A673 (cell line): ENCODE data around the gene PCNT. TPM values are rescaled to one million over a fixed set of nuclear protein-coding genes. Genes with fewer than 3 reads are reported as not detected.

Experiments
- BruUV-seq: library from RNA; stranded (reverse); fragments of 400-500 nt; replicated peaks from 2 replicates; lab custom pipeline; 2021; lab: Mats Ljungman, UMichigan
- CTCF ChIA-PET: fragments of 300-600 bp; sonication (Branson Sonifier 250); formaldehyde crosslinking; loops from one replicate; lab custom pipeline; 2022; ENCODE audit warnings: antibody characterized with exemption; lab: Charles Lee
- POLR2A ChIA-PET: fragments of 300-600 bp; sonication (Branson Sonifier 250); formaldehyde crosslinking; loops from one replicate; lab custom pipeline; 2022; ENCODE audit warnings: antibody characterized with exemption; ENCODE audit not compliant: low non-redundant PET; lab: Charles Lee
- DNase-seq: peaks from one replicate; pipeline ENCODE4 v3.0.0-alpha.2; 2015; ENCODE audit warnings: low spot score
- H3K27ac ChIP-seq: fragments of 200-600 bp; sonication (generic); 2 replicates; pipeline ENCODE4 v1.5.1; 2016; ENCODE audit warnings: mixed run types, low read depth, mild to moderate bottlenecking, mixed read lengths, antibody characterized with exemption, low read length; ENCODE audit not compliant: poor library complexity, severe bottlenecking
- H3K27me3 ChIP-seq: fragments of 200-600 bp; sonication (generic); replicated peaks from 2 replicates; pipeline ENCODE4 v1.6.1; 2017; ENCODE audit warnings: mixed run types, low read depth, mild to moderate bottlenecking, mixed read lengths, antibody characterized with exemption, low read length; ENCODE audit not compliant: insufficient read depth, poor library complexity
- H3K36me3 ChIP-seq: fragments of 200-600 bp; sonication (generic); 2 replicates; pipeline ENCODE4 v1.6.1; 2016; ENCODE audit warnings: mixed run types, mild to moderate bottlenecking, mixed read lengths, antibody characterized with exemption, low read length; ENCODE audit not compliant: insufficient read depth, poor library complexity, severe bottlenecking
- H3K4me1 ChIP-seq: fragments of 200-600 bp; sonication (generic); 2 replicates; pipeline ENCODE4 v1.6.1; 2017; ENCODE audit warnings: mixed run types, mild to moderate bottlenecking, mixed read lengths, antibody characterized with exemption, low read length; ENCODE audit not compliant: insufficient read depth, poor library complexity, severe bottlenecking
- H3K4me3 ChIP-seq: fragments of 200-600 bp; sonication (generic); 2 replicates; pipeline ENCODE4 v1.5.1; 2016; ENCODE audit warnings: low read depth, mixed run types, mild to moderate bottlenecking, mixed read lengths, low read length; ENCODE audit not compliant: poor library complexity, severe bottlenecking
- H3K9me3 ChIP-seq: fragments of 200-600 bp; sonication (generic); 2 replicates; pipeline ENCODE4 v1.6.1; 2016; ENCODE audit warnings: mixed run types, low read depth, mild to moderate bottlenecking, mixed read lengths, antibody characterized with exemption, low read length; ENCODE audit not compliant: poor library complexity, severe bottlenecking
- EZH2 ChIP-seq: fragments of 200-600 bp; sonication (generic); IDR thresholded peaks from 2 replicates; pipeline ENCODE4 v1.6.1; 2017; ENCODE audit warnings: borderline replicate concordance, low read depth, mild to moderate bottlenecking, mixed read lengths, antibody characterized with exemption, low read length; ENCODE audit not compliant: poor library complexity, severe bottlenecking
- intact Hi-C: fragments of 100-400 bp; cut with micrococcal nuclease; formaldehyde crosslinking; loops from one replicate; pipeline ENCODE4 v1.10.0; 2022; ENCODE audit not compliant: unreplicated experiment
- total RNA-seq: library from RNA; stranded (reverse); gene quantifications from 2 replicates; pipeline ENCODE4 v1.2.3, GENCODE V29; 2021
- TF ChIP-seq, protein P1 (sequence below): fragments of 300-800, 200-600 bp; sonication (generic); conservative IDR thresholded peaks from 2 replicates; pipeline ENCODE4 v1.5.1; 2017; ENCODE audit warnings: low read depth, mild to moderate bottlenecking, antibody characterized with exemption, low read length, moderate library complexity, mixed read lengths

The PCNT gene
- total RNA-seq, 1 experiment from 2014 or later = 66.4 TPM

DNA sequence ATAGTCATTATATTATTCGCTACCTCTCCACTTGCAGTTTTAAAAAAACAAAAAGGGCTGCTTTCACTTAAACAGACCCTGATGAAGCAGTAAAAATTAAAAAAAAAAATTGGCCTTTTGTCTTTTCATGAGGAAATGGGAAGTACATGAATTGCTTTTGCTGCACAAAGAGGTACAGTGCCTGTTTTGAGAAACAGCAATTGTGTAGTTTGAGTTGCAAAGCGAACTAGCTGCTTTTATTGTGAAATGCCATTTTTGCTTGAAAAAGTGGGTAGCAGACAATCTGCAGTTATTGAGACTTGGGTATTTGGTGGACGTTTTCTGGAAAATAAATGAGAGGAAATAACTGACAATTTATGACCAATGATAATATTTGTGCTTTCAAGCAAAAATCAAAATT is 141.7 kb downstream of the PCNT start:
- no TSS peak for BruUV-seq
- POLR2A ChIA-PET = no interaction called here
- Histone ChIP-seq H3K27ac (no peak overlapping the region), H3K27me3 (no peaks in the 10 kb centered on the region), H3K4me3 (no peak overlapping the region), H3K36me3 (peaks cover 7% of the 10 kb centered on the region), H3K4me1 (no peaks in the 10 kb centered on the region), H3K9me3 (no peaks in the 10 kb centered on the region)
- TF ChIP-seq, protein P1, sequence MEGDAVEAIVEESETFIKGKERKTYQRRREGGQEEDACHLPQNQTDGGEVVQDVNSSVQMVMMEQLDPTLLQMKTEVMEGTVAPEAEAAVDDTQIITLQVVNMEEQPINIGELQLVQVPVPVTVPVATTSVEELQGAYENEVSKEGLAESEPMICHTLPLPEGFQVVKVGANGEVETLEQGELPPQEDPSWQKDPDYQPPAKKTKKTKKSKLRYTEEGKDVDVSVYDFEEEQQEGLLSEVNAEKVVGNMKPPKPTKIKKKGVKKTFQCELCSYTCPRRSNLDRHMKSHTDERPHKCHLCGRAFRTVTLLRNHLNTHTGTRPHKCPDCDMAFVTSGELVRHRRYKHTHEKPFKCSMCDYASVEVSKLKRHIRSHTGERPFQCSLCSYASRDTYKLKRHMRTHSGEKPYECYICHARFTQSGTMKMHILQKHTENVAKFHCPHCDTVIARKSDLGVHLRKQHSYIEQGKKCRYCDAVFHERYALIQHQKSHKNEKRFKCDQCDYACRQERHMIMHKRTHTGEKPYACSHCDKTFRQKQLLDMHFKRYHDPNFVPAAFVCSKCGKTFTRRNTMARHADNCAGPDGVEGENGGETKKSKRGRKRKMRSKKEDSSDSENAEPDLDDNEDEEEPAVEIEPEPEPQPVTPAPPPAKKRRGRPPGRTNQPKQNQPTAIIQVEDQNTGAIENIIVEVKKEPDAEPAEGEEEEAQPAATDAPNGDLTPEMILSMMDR = no peak
- no peak for TF ChIP-seq EZH2
- intact Hi-C loops = no loop called here
- CTCF ChIA-PET = interaction anchor here (0.6 kb wide), 1 partner anchor 814 kb away, joined by 4 read pairs; no protein-coding TSS in a partner anchor
- no peak for DNase-seq

- TF ChIP-seq EZH2 = no peak
- TF ChIP-seq, protein P1 = no peak
- intact Hi-C loops = no loop called here
- no peak for DNase-seq
- Histone ChIP-seq H3K9me3 (no peaks in the 10 kb centered on the region), H3K4me3 (no peak overlapping the region), H3K27me3 (no peaks in the 10 kb centered on the region), H3K27ac (no peak overlapping the region), H3K4me1 (peaks cover 4% of the 10 kb centered on the region), H3K36me3 (peaks cover 7% of the 10 kb centered on the region)
- BruUV-seq = no TSS peak
- CTCF ChIA-PET = no interaction called here
- POLR2A ChIA-PET = no interaction called here
These were observed 144.3 kb downstream of the PCNT start for GRCh38 chr21:46468108-46468774.

DNA sequence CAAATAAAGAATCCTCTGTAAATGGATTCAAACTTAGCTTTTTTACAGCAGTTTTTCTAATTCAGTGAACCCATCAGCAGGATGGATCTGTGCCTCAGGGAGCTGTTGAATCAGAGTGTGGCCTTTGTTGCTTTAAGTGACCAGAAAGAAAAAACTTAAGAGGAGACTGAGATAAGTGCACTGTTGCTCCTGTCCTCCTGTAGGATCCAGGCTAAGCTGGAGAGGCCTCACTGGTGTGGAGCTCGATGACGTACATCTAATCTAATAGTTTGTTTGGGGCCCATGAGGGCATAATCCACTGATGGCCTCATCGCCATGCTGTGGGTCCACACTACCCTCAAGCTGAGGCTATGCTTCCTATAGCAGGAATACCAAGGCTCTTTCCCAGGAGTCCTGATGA is 145.3 kb downstream of the PCNT start:
- Histone ChIP-seq H3K27me3 (no peaks in the 10 kb centered on the region), H3K9me3 (no peaks in the 10 kb centered on the region), H3K4me3 (no peak overlapping the region), H3K4me1 (peaks cover 4% of the 10 kb centered on the region), H3K36me3 (peaks cover 7% of the 10 kb centered on the region), H3K27ac (no peak overlapping the region)
- CTCF ChIA-PET = no interaction called here
- POLR2A ChIA-PET = no interaction called here
- no peak for TF ChIP-seq EZH2
- TF ChIP-seq, protein P1 = no peak
- BruUV-seq = no TSS peak
- DNase-seq = no peak
- intact Hi-C loops = no loop called here
